Smooth muscle cell (in vitro differentiated cells): ENCODE data around the gene DUOX2. TPM values are rescaled to one million over a fixed set of nuclear protein-coding genes. Genes with fewer than 3 reads are reported as not detected.
"Not testable (repeated sequence)": the region's sequence is repeated elsewhere in the genome, so short reads cannot be mapped to it uniquely, and the experiment has no call there.

ENCODE experiments used
- DNase-seq: peaks from one replicate; lab custom pipeline; 2025; ENCODE audit not compliant: unreplicated experiment; lab: John Stamatoyannopoulos, UW
- H2AFZ ChIP-seq: fragments of 200-600 bp; sonication (generic); 2 replicates; pipeline ENCODE4 v1.6.0; 2016; ENCODE audit warnings: antibody characterized with exemption, low read depth, mild to moderate bottlenecking
- H3F3A ChIP-seq: fragments of 200-600 bp; sonication (generic); 2 replicates; pipeline ENCODE4 v1.6.0; 2017; ENCODE audit warnings: antibody characterized with exemption, low read depth
- H3K27ac ChIP-seq: fragments of 200-600 bp; sonication (generic); 2 replicates; pipeline ENCODE4 v1.5.1; 2016; ENCODE audit warnings: low read depth, mild to moderate bottlenecking
- H3K27me3 ChIP-seq: fragments of 200-600 bp; sonication (generic); 2 replicates; pipeline ENCODE4 v1.6.1; 2016; ENCODE audit warnings: low read depth, mild to moderate bottlenecking
- H3K36me3 ChIP-seq: fragments of 200-600 bp; sonication (generic); 2 replicates; pipeline ENCODE4 v1.5.1; 2016; ENCODE audit warnings: low read depth
- H3K4me1 ChIP-seq: fragments of 200-600 bp; sonication (generic); 2 replicates; pipeline ENCODE4 v1.5.1; 2016; ENCODE audit warnings: low read depth
- H3K4me2 ChIP-seq: fragments of 200-600 bp; sonication (generic); 2 replicates; pipeline ENCODE4 v1.6.0; 2016; ENCODE audit warnings: mild to moderate bottlenecking
- H3K4me3 ChIP-seq: fragments of 200-600 bp; sonication (generic); 2 replicates; pipeline ENCODE4 v1.5.1; 2016; ENCODE audit warnings: mild to moderate bottlenecking
- H3K79me2 ChIP-seq: fragments of 200-600 bp; sonication (generic); 2 replicates; pipeline ENCODE4 v1.6.0; 2016; ENCODE audit warnings: low read depth, mild to moderate bottlenecking
- H3K9ac ChIP-seq: fragments of 200-600 bp; sonication (generic); 2 replicates; pipeline ENCODE4 v1.6.0; 2016; ENCODE audit warnings: low read depth
- H3K9me3 ChIP-seq: fragments of 200-600 bp; sonication (generic); replicated peaks from 2 replicates; pipeline ENCODE4 v1.5.1; 2016; ENCODE audit warnings: low read depth
- H4K20me1 ChIP-seq: fragments of 200-600 bp; sonication (generic); 2 replicates; pipeline ENCODE4 v1.6.0; 2016; ENCODE audit warnings: low read depth
- CTCF ChIP-seq: fragments of 200-600 bp; sonication (generic); IDR thresholded peaks from 2 replicates; pipeline ENCODE4 v1.5.1; 2017; ENCODE audit warnings: borderline replicate concordance, mild to moderate bottlenecking, antibody characterized with exemption; ENCODE audit not compliant: insufficient read depth, poor library complexity, severe bottlenecking
- WGBS: methylation state at CpG from one replicate; pipeline ENCODE4 v1.1.7; 2016; ENCODE audit warnings: low lambda C conversion rate; 5-methylcytosine and 5-hydroxymethylcytosine counted together
- polyA plus RNA-seq: library from polyadenylated mRNA; unstranded; fragments of >200 nt; fragmentation: Nextera tagmentation; extraction: Ambion mirVana; gene quantifications from 2 replicates; pipeline ENCODE4 v1.2.1, GENCODE V29; 2016
- small RNA-seq: library from RNA; depleted of rRNA; stranded (forward); fragments of <200 nt; gene quantifications from one replicate; pipeline ENCODE3, GENCODE V24; 2014
- total RNA-seq: library from RNA; depleted of rRNA; stranded (reverse); fragments of >200 nt; gene quantifications from 2 replicates; pipeline ENCODE4 v1.2.3, GENCODE V29; 2014

Gene DUOX2
- total and polyA plus RNA-seq, 2 experiments from 2014 or later: 0.34 to 1.4 TPM

- Histone ChIP-seq H3K27me3 (no peaks in the 10 kb centered on the region), H3K79me2 (no peaks in the 10 kb centered on the region), H3K36me3 (peaks cover 7% of the 10 kb centered on the region), H3K4me3 (no peak overlapping the region), H3K4me1 (no peaks in the 10 kb centered on the region), H2AFZ (no peak overlapping the region), H4K20me1 (no peaks in the 10 kb centered on the region), H3K27ac (no peak overlapping the region), H3F3A (no peaks in the 10 kb centered on the region), H3K9me3 (no peaks in the 10 kb centered on the region), H3K4me2 (no peak overlapping the region), H3K9ac (no peak overlapping the region)
- no peak for DNase-seq
- TF ChIP-seq CTCF: no peak
- 96% methylated on average over 1 of the region's 1 CpG for WGBS
Measured at GRCh38 chr15:45050587-45050986, 63.4 kb downstream of the DUOX2 start.

- Histone ChIP-seq H3K4me3 (no peak overlapping the region), H3K79me2 (no peaks in the 10 kb centered on the region), H3F3A (no peaks in the 10 kb centered on the region), H3K9me3 (no peaks in the 10 kb centered on the region), H3K9ac (no peak overlapping the region), H3K4me2 (peak overlapping the region; percentile 28), H3K4me1 (no peaks in the 10 kb centered on the region), H3K27me3 (no peaks in the 10 kb centered on the region), H2AFZ (no peak overlapping the region), H3K27ac (no peak overlapping the region), H4K20me1 (no peaks in the 10 kb centered on the region), H3K36me3 (peaks cover 7% of the 10 kb centered on the region)
- no peak for TF ChIP-seq CTCF
- no peak for DNase-seq
- WGBS: 36% methylated on average over 7 of the region's 7 CpGs
Measured at GRCh38 chr15:45048794-45049631, 65.0 kb downstream of the DUOX2 start.

GRCh38 chr15:45048449-45048793, 65.6 kb downstream of the DUOX2 start:
- H3K4me3 ChIP-seq, H3K9ac ChIP-seq, H3K79me2 ChIP-seq, H3K27ac ChIP-seq, DNase-seq, H3K9me3 ChIP-seq, H4K20me1 ChIP-seq, H3K27me3 ChIP-seq, H3K36me3 ChIP-seq, H3K4me1 ChIP-seq, H2AFZ ChIP-seq, H3F3A ChIP-seq: not testable (repeated sequence)
- WGBS: 63% methylated on average over 4 of the region's 4 CpGs
- H3K4me2 ChIP-seq: peak overlapping the region; percentile 28

GRCh38 chr15:45044270-45044669, 69.7 kb downstream of the DUOX2 start:
- not testable (repeated sequence) for DNase-seq, H3K36me3 ChIP-seq, H2AFZ ChIP-seq, H3K79me2 ChIP-seq, H3K4me1 ChIP-seq, H3F3A ChIP-seq, H4K20me1 ChIP-seq, H3K9me3 ChIP-seq, H3K4me2 ChIP-seq, H3K27ac ChIP-seq, H3K9ac ChIP-seq, H3K27me3 ChIP-seq, H3K4me3 ChIP-seq
- WGBS: 78% methylated on average over 1 of the region's 1 CpG

- WGBS: 91% methylated on average over 2 of the region's 2 CpGs
- H3K9ac ChIP-seq: not testable (repeated sequence)
Measured at GRCh38 chr15:45042859-45043258, 71.1 kb downstream of the DUOX2 start.

More at GRCh38 chr15:45042859-45043258, 71.1 kb downstream of the DUOX2 start:
- not testable (repeated sequence) for H3K36me3 ChIP-seq, DNase-seq, H3K4me2 ChIP-seq, H4K20me1 ChIP-seq, H3K27ac ChIP-seq, H3F3A ChIP-seq, H3K4me1 ChIP-seq, H3K79me2 ChIP-seq, H3K9me3 ChIP-seq, H3K4me3 ChIP-seq, H3K27me3 ChIP-seq, H2AFZ ChIP-seq

Small RNA genes within 50 kb of the gene (small RNA-seq; reads per million reads assigned to genes)
- gene RF00019: not detected

Other genes with a start within 250 kb of the DUOX2 start
- gene TERB2, start 157.5 kb downstream of the DUOX2 start, total RNA-seq: not detected in 2 replicates
- not detected in 2 replicates for gene TERB2, start 157.5 kb downstream of the DUOX2 start, polyA plus RNA-seq
- 13.1 and 26.8 TPM in 2 replicates for gene SORD, start 91.0 kb downstream of the DUOX2 start, total RNA-seq
- gene SORD, start 91.0 kb downstream of the DUOX2 start, polyA plus RNA-seq: 22.0 and 22.1 TPM in 2 replicates
- gene DUOXA2, start 154 bp upstream of the DUOX2 start, total RNA-seq: not detected in 2 replicates
- gene DUOXA2, start 154 bp upstream of the DUOX2 start, polyA plus RNA-seq: 0.24 TPM in 1 of 2 replicates, not detected in the other
- 6.0 and 7.6 TPM in 2 replicates for gene DUOXA1, start 15.7 kb upstream of the DUOX2 start, total RNA-seq
- gene DUOXA1, start 15.7 kb upstream of the DUOX2 start, polyA plus RNA-seq: 2.8 and 7.9 TPM in 2 replicates
- 3.5 and 4.4 TPM in 2 replicates for gene DUOX1, start 15.8 kb upstream of the DUOX2 start, total RNA-seq
- 5.8 and 13.8 TPM in 2 replicates for gene DUOX1, start 15.8 kb upstream of the DUOX2 start, polyA plus RNA-seq
- 11.7 and 41.3 TPM in 2 replicates for gene SHF, start 73.8 kb upstream of the DUOX2 start, total RNA-seq
- gene SHF, start 73.8 kb upstream of the DUOX2 start, polyA plus RNA-seq: 16.4 and 28.3 TPM in 2 replicates
- gene SLC28A2, start 138.1 kb upstream of the DUOX2 start, total RNA-seq: not detected in 2 replicates
- gene SLC28A2, start 138.1 kb upstream of the DUOX2 start, polyA plus RNA-seq: not detected in 2 replicates